Skeletal muscle satellite cell (primary cell): ENCODE data around the gene BIN2. TPM values are rescaled to one million over a fixed set of nuclear protein-coding genes. Genes with fewer than 3 reads are reported as not detected.

ENCODE experiments used
- H3K27me3 ChIP-seq: 2 replicates; pipeline ENCODE4 v1.7.0; 2013; ENCODE audit warnings: low read length; ENCODE audit not compliant: control insufficient read depth, insufficient read depth
- H3K36me3 ChIP-seq: 2 replicates; pipeline ENCODE4 v1.7.0; 2013; ENCODE audit warnings: mild to moderate bottlenecking, control low read depth, low read length; ENCODE audit not compliant: insufficient read depth
- H3K4me1 ChIP-seq: 2 replicates; pipeline ENCODE4 v1.7.0; 2013; ENCODE audit warnings: low read length; ENCODE audit not compliant: control insufficient read depth, insufficient read depth
- H3K4me2 ChIP-seq: 2 replicates; pipeline ENCODE4 v1.7.0; 2013; ENCODE audit warnings: mild to moderate bottlenecking, low read length
- H3K4me3 ChIP-seq: 2 replicates; pipeline ENCODE4 v1.7.0; 2013; ENCODE audit warnings: low read length
- H3K9ac ChIP-seq: 2 replicates; pipeline ENCODE4 v1.7.0; 2013; ENCODE audit warnings: mild to moderate bottlenecking, low read depth, low read length, moderate library complexity
- H3K9me3 ChIP-seq: replicated peaks from 2 replicates; pipeline ENCODE4 v1.7.0; 2013; ENCODE audit warnings: mild to moderate bottlenecking, control low read depth, low read length
- total RNA-seq: library from RNA; depleted of rRNA; stranded (reverse); fragments of >200 nt; gene quantifications from 2 replicates; pipeline ENCODE4 v1.2.3, GENCODE V29; 2012; rRNA removed

The BIN2 gene
- total RNA-seq: not detected in 2 replicates

DNA sequence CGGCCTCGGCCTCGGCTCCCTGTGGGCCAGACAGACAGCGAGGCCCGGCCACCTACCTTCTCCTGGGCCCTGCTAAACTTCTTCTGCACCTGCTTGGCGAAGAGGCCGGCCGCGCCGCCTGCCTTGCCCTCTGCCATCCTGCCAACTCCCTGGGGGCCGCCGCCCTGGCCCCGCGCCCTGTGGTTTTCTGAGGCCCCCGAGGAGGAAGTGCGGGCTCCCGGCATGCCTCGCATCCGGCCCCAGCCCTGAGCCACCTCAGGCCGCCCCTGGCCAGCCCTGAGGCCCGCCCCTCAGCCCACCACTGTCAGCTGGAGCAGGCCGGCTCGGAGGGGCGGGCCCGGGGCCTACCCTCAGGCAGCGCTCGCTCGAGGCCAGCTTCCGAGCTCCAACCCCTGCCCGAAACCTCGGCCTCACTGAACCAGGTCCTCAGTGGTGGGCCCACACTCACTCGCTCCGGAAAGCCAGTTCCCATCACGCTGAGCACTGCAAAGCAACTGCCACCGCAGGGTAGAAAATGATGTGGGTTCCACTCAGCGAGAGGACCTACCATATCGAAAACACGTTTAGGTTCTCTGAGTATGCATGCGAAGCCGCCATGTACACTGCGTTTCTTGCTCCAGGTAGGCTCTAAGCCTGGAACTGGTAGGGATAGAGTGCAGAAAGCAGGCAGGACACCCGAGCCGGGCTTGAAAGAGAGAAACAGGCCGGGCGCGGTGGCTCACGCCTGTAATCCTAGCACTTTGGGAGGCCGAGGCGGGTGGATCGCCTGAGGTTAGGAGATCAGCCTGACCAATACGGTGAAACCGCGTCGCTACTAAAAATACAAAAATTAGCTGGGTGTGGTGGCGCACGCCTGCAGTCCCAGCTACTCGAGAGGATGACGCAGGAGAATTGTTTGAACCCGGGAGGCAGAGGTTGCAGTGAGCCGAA is at the start of gene BIN2:
TSS of gene BIN2 (minus strand) at position 209 of the 930 bp plus-strand sequence. CDS start at position 137, 72 bp downstream.
- Histone ChIP-seq H3K9me3 (no peaks in the 10 kb centered on the region), H3K9ac (no peak within 1 kb of the TSS), H3K36me3 (no peaks in the 10 kb centered on the region), H3K4me2 (no peak within 1 kb of the TSS), H3K27me3 (no peaks in the 10 kb centered on the region), H3K4me3 (no peak within 1 kb of the TSS), H3K4me1 (peaks cover 18% of the 10 kb centered on the region)

DNA sequence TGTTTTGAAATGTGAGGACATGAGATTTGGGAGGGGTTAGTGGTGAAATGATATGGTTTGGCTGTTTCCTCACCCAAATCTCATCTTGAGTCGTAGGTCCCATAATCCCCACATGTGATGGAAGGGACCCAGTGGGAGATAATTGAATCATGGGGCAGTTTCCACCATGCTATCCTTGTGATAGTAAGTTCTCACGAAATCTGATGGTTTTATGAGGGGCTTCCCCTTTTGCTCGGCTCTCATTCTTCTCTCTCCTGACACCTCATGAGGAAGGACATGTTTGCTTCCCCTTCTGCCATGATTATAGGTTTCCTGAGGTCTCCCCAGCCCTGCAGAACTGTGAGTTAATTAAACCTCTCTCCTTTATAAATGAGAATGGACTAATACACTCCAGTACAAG is 49.2 kb upstream of the BIN2 start:
- H3K36me3 ChIP-seq: no peaks in the 10 kb centered on the region
- H3K9me3 ChIP-seq: no peaks in the 10 kb centered on the region
- no peaks in the 10 kb centered on the region for H3K27me3 ChIP-seq
- no peak overlapping the region for H3K9ac ChIP-seq
- peaks cover 43% of the 10 kb centered on the region for H3K4me1 ChIP-seq
- no peak overlapping the region for H3K4me3 ChIP-seq
- no peak overlapping the region for H3K4me2 ChIP-seq

DNA sequence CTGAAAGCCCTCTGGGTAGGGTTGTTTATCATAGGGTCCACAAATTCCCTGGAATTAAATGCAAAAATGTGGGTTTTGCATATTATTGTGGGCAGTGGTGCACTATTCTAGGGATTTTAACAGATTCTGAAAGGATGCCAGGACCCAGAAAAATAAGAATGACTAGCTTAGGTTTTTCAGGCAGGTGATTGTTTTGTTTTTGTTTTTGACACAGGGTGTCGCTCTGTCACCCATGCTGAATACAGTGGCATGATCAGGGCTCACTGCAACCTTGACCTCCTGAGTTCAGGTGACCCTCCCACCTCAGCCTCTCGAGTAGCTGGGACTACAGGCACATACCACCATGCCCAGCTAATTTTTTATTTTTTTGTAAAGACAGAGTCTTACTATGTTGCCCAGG is 48.0 kb upstream of the BIN2 start:
- H3K9ac ChIP-seq: peak overlapping the region; percentile 54
- H3K4me3 ChIP-seq: peak overlapping the region; percentile 1
- no peaks in the 10 kb centered on the region for H3K9me3 ChIP-seq
- peak overlapping the region; percentile 63 for H3K4me2 ChIP-seq
- peaks cover 43% of the 10 kb centered on the region for H3K4me1 ChIP-seq
- no peaks in the 10 kb centered on the region for H3K36me3 ChIP-seq
- H3K27me3 ChIP-seq: no peaks in the 10 kb centered on the region

DNA sequence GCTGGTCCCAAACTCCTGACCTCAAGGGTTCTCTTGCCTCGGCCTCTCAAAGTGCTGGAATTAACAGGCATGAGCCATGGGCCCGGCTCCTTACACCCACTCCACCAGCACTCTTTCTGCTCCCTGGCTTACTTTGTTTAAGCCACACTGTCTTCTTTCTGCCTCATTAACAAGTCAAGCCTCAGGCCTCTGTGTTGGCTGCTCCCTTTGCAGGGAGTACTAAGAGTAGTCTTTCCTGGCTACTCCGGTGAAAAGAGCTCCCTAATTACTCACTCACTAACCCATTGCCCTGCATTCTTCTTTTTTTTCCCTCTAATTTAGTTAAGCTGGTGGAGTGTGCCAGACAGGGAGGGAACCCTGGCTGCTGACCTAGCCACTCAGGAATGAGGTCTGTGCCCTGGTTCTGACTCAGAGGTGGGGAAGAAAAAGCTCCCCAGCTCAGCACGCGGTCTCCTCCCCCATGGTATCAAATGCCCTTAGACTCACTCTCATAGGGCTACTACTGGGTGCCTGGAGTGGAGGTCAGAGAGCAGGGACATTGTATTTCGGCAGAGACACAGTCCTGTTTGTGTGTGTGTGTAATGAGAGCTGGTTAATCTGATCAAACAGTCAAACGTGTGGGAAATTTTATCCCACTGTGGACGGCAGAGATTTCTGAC is 47.5 kb upstream of the BIN2 start:
- H3K9me3 ChIP-seq: no peaks in the 10 kb centered on the region
- peaks cover 43% of the 10 kb centered on the region for H3K4me1 ChIP-seq
- no peaks in the 10 kb centered on the region for H3K36me3 ChIP-seq
- H3K27me3 ChIP-seq: no peaks in the 10 kb centered on the region
- H3K4me3 ChIP-seq: peak overlapping the region; percentile 1
- H3K9ac ChIP-seq: peak overlapping the region; percentile 54
- peak overlapping the region; percentile 63 for H3K4me2 ChIP-seq

DNA sequence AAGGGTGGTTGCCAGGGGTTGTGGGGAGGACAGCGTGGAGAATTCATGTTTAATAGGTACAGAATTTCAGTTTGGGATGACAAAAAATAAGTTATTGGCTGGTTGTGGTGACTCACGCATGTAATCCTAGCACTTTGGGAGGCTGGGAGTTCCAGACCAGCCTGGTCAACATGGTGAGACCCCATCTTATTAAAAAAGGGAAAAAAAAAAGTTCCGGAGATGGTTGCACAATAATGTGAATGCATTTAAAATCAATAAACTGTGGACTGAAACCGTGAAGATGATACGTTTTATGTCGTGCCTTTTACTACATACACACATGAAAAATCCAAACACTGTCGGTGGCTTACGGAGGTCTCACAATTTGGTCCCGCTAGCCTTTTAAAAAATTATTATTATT is 46.7 kb upstream of the BIN2 start:
- no peaks in the 10 kb centered on the region for H3K9me3 ChIP-seq
- H3K4me3 ChIP-seq: no peak overlapping the region
- H3K27me3 ChIP-seq: no peaks in the 10 kb centered on the region
- H3K9ac ChIP-seq: no peak overlapping the region
- no peak overlapping the region for H3K4me2 ChIP-seq
- H3K36me3 ChIP-seq: no peaks in the 10 kb centered on the region
- H3K4me1 ChIP-seq: peaks cover 43% of the 10 kb centered on the region

DNA sequence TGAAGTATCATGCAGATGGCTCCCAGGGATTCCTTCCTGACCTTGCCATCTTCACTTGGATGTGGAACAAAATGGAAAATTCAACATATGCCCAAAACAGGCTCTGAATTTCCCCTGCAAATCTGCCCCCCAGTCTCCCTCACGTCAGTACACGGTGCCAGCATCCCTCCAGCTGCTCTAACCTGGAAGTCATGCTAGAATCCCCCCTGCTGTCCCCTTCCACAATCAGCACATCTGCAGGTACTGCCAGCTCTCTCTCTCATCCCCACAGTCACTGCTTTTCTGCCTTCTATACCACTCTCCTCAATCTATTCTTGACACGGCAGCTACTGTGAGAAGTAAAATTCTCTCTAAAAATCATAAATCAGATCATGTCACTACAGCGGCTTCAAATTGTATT is 45.6 kb upstream of the BIN2 start:
- no peaks in the 10 kb centered on the region for H3K9me3 ChIP-seq
- H3K4me3 ChIP-seq: no peak overlapping the region
- H3K9ac ChIP-seq: no peak overlapping the region
- H3K36me3 ChIP-seq: no peaks in the 10 kb centered on the region
- H3K27me3 ChIP-seq: no peaks in the 10 kb centered on the region
- H3K4me2 ChIP-seq: no peak overlapping the region
- H3K4me1 ChIP-seq: peaks cover 36% of the 10 kb centered on the region

DNA sequence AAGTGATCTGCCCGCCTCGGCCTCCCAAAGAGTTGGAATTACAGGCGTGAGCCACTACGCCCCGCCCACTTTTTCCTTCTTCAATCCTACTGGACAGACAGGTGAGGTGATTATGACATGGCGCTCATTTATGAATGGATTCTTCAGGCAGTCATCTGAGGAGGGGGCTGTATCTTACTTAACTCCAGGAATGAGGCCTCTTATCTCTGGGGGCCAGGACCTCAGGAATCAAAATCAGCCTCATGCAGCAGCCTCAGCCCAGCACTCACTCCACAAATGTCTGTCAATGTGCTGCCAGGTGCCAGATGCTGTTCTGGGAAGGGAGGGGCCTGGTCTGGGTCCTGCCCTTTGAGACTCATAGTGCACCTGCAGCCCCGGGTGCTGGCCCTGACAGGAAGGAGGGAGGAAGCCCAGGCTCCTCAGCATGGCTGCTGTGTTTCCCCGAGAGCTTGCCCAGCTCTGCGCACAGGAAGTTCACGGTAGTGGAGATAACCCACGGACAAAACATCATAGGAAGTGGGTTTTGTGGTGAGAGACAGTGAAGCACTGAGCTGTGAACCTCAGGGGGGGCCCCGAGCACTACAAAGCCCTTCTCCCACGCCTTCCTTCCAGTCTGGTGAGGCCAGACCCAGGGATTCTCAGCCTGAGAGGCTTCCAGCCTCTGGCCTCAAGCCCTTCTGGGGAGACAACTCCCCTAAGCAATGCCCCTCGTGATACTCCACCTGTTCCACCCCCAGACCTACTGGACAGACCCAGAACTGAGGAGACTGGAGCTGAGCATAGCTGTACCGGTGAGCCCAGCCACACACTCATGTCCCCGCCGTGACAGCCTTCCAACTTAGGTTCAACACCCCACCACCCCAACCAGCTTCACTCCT is 44.9 kb upstream of the BIN2 start:
- no peak overlapping the region for H3K4me3 ChIP-seq
- no peaks in the 10 kb centered on the region for H3K36me3 ChIP-seq
- H3K9ac ChIP-seq: no peak overlapping the region
- H3K9me3 ChIP-seq: no peaks in the 10 kb centered on the region
- H3K4me1 ChIP-seq: peaks cover 31% of the 10 kb centered on the region
- no peaks in the 10 kb centered on the region for H3K27me3 ChIP-seq
- no peak overlapping the region for H3K4me2 ChIP-seq

DNA sequence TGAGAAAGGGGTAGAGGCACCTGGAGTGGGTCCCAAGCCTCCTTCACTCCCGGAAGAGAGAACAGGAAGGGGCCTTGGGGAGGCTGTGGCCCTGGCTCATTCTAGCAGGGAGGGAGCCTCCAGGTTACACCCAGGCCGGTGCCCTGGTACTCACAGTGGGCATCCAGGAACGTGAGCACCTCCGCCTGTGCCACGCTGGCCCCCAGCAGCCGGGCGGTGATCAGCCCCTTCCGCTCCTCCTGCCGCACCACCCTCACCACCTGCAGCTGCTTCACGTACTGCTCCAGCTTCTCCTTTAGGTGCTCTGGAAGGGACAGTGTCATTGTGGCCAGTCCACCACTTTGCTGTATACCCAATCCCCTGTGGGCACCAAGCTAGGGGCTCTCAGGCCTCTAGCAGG is 41.3 kb upstream of the BIN2 start:
- Histone ChIP-seq H3K27me3 (no peaks in the 10 kb centered on the region), H3K4me1 (peaks cover 5% of the 10 kb centered on the region), H3K9me3 (no peaks in the 10 kb centered on the region), H3K4me2 (no peak overlapping the region), H3K9ac (no peak overlapping the region), H3K36me3 (no peaks in the 10 kb centered on the region), H3K4me3 (no peak overlapping the region)

DNA sequence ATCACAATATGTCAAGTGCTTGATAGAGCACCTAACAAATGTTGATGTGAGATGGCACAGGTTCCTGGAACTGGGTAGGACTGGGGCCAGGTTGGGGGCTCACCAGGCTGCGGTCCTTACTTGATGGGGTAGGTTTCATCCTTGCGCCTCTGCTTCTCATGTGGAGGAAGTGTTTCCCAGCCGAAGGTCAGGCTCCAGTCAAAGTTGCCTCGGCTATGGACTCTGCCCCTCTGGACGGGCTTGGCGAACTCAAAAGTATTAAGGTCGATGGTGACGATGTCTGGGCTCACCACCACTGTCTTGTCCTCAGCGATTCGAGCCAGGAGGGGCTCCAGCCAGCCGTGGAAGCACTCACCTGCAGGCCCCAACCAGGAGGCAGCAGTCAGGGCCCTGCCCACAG is 40.0 kb upstream of the BIN2 start:
- no peak overlapping the region for H3K4me2 ChIP-seq
- no peaks in the 10 kb centered on the region for H3K36me3 ChIP-seq
- peaks cover 2% of the 10 kb centered on the region for H3K4me1 ChIP-seq
- no peak overlapping the region for H3K9ac ChIP-seq
- H3K4me3 ChIP-seq: no peak overlapping the region
- H3K27me3 ChIP-seq: no peaks in the 10 kb centered on the region
- no peaks in the 10 kb centered on the region for H3K9me3 ChIP-seq

DNA sequence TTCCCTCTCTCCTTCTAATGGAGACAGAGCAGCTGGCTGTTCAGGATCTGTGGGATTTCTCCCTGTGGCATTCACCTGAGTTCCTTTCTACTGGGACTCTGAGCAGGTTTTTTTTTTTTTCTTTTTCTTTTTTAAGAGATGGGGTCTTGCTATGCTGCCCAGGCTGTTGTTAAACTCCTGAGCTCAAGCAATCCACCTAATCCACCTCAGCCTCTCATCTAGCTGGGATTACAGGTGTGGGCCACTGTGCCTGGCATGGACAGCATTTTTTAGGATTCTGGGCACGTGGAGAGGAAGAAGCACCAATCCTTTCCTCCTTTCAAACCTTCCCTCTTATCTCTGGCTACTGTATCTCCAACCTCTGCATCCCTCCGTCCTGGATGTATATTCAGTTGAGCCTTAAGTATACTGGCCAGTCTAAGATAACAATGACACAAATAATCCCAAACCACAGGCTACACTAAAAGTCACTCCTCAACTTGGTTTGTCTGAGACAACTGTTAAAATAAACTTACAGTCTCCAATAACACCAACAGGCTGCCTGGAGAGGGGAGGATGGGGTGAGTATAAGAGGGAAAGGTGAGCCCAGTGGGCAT is 38.9 kb upstream of the BIN2 start:
- H3K27me3 ChIP-seq: no peaks in the 10 kb centered on the region
- no peak overlapping the region for H3K9ac ChIP-seq
- H3K4me3 ChIP-seq: no peak overlapping the region
- no peaks in the 10 kb centered on the region for H3K36me3 ChIP-seq
- H3K4me2 ChIP-seq: no peak overlapping the region
- no peaks in the 10 kb centered on the region for H3K9me3 ChIP-seq
- H3K4me1 ChIP-seq: no peaks in the 10 kb centered on the region

DNA sequence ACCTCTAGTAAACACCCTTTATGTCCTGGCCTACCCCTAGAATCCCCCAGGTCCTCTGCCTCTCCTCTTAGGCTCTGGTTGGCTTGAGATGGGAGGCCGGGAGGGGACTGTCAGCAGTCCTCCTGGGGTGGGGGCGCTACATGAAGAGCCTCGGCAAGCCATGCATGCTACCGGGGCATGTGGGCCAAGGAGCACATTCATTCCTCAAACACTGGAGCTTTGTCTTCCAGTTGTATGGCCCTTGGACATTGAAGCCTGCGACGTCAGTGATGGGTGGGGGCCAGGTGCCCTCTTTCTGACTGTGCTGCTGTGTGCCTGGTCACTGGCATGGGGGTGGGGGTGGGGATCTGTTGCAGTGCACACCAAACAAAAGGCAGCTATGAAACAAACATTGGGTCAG is 38.3 kb upstream of the BIN2 start:
- H3K4me1 ChIP-seq: no peaks in the 10 kb centered on the region
- H3K4me3 ChIP-seq: no peak overlapping the region
- H3K9me3 ChIP-seq: no peaks in the 10 kb centered on the region
- H3K27me3 ChIP-seq: no peaks in the 10 kb centered on the region
- no peak overlapping the region for H3K4me2 ChIP-seq
- no peaks in the 10 kb centered on the region for H3K36me3 ChIP-seq
- H3K9ac ChIP-seq: no peak overlapping the region
